ENCODE data around the gene DPP8. TPM values are rescaled to one million over a fixed set of nuclear protein-coding genes. Genes with fewer than 3 reads are reported as not detected.

Gene DPP8
- total RNA-seq, 1 experiment from 2014 or later: 29.6 TPM

DNA sequence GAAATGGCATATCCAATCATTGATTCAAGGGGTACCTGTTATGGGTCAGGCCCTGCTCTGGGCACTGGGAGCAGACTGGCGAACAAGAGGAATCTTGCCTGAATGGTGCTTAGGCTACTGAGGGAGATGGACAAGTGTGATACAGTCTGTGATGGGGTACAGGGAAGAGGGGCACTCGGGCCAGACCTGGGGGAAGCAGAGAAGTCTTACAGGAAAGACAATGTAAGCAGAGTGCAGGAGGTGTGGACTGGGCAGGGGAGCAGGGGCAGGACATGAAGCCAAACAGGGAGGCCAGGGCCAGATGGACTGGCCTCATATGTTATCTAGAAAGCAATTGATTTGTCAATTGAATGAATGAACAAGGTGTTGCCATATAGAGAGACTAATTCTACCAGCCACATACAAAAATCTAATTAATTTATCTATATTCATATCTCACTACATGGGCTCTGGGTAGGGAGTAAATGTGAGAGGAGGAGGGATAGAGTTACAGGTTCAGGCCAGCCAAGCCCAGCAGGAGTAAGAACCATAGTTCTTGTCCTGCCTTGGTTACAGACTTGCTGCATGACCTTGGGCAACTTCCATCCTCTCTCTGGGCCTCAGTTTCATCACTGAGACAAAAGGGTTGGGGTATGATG, 91.2 kb downstream of the DPP8 start:
- no peak for DNase-seq (ENCODE audit: low spot score)
- no TSS peak for BruUV-seq (replicated peaks)
- Histone ChIP-seq H3K4me1 (ENCODE audit: insufficient read depth, low read length, poor library complexity, severe bottlenecking) (peaks cover 6% of the 10 kb centered on the region), H3K27ac (ENCODE audit: low read depth, low read length, poor library complexity, severe bottlenecking) (no peak overlapping the region), H3K27me3 (replicated peaks; ENCODE audit: insufficient read depth, low read depth, low read length, poor library complexity) (no peaks in the 10 kb centered on the region), H3K4me3 (ENCODE audit: low read depth, low read length, poor library complexity, severe bottlenecking) (no peak overlapping the region), H3K9me3 (ENCODE audit: low read depth, low read length, poor library complexity, severe bottlenecking) (no peaks in the 10 kb centered on the region), H3K36me3 (ENCODE audit: insufficient read depth, low read length, poor library complexity, severe bottlenecking) (no peaks in the 10 kb centered on the region)
- intact Hi-C loops (cut with micrococcal nuclease; ENCODE audit: unreplicated experiment): no loop called here
- ChIA-PET CTCF (no interaction called here), POLR2A (ENCODE audit: low non-redundant PET) (no interaction called here)
- TF ChIP-seq, protein P1, sequence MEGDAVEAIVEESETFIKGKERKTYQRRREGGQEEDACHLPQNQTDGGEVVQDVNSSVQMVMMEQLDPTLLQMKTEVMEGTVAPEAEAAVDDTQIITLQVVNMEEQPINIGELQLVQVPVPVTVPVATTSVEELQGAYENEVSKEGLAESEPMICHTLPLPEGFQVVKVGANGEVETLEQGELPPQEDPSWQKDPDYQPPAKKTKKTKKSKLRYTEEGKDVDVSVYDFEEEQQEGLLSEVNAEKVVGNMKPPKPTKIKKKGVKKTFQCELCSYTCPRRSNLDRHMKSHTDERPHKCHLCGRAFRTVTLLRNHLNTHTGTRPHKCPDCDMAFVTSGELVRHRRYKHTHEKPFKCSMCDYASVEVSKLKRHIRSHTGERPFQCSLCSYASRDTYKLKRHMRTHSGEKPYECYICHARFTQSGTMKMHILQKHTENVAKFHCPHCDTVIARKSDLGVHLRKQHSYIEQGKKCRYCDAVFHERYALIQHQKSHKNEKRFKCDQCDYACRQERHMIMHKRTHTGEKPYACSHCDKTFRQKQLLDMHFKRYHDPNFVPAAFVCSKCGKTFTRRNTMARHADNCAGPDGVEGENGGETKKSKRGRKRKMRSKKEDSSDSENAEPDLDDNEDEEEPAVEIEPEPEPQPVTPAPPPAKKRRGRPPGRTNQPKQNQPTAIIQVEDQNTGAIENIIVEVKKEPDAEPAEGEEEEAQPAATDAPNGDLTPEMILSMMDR (conservative IDR thresholded peaks at IDR 0.05; ENCODE audit: low read depth, low read length): no peak
- no peak for TF ChIP-seq EZH2 (IDR thresholded peaks at IDR 0.05; ENCODE audit: borderline replicate concordance, low read depth, low read length, poor library complexity, severe bottlenecking)

DNA sequence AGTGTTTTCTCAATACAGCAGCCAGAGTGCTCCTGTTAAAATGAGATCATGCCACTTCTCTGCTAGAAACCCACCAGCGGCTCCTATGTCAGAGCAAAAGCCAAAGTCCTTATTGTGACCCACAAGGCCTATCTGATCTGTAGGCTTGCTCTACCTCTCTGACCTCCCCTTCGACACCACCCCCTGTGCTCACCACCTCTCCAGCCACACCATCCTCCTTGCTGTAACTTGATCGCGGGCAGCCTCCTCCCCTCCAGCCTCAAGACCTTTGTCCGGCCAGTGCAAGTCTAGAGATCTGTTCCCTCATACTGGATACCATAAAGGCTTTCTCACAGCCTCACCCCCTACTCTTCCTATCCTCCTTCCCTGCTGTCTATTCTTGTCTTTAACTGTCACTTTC, 92.8 kb downstream of the DPP8 start:
- Histone ChIP-seq H3K27ac (ENCODE audit: low read depth, low read length, poor library complexity, severe bottlenecking) (no peak overlapping the region), H3K36me3 (ENCODE audit: insufficient read depth, low read length, poor library complexity, severe bottlenecking) (no peaks in the 10 kb centered on the region), H3K4me3 (ENCODE audit: low read depth, low read length, poor library complexity, severe bottlenecking) (no peak overlapping the region), H3K9me3 (ENCODE audit: low read depth, low read length, poor library complexity, severe bottlenecking) (no peaks in the 10 kb centered on the region), H3K27me3 (replicated peaks; ENCODE audit: insufficient read depth, low read depth, low read length, poor library complexity) (no peaks in the 10 kb centered on the region), H3K4me1 (ENCODE audit: insufficient read depth, low read length, poor library complexity, severe bottlenecking) (peaks cover 18% of the 10 kb centered on the region)
- no peak for DNase-seq (ENCODE audit: low spot score)
- BruUV-seq (replicated peaks): no TSS peak
- TF ChIP-seq, protein P1 (conservative IDR thresholded peaks at IDR 0.05; ENCODE audit: low read depth, low read length): no peak
- POLR2A ChIA-PET (ENCODE audit: low non-redundant PET): no interaction called here
- intact Hi-C loops (cut with micrococcal nuclease; ENCODE audit: unreplicated experiment): no loop called here
- CTCF ChIA-PET: no interaction called here

DNA sequence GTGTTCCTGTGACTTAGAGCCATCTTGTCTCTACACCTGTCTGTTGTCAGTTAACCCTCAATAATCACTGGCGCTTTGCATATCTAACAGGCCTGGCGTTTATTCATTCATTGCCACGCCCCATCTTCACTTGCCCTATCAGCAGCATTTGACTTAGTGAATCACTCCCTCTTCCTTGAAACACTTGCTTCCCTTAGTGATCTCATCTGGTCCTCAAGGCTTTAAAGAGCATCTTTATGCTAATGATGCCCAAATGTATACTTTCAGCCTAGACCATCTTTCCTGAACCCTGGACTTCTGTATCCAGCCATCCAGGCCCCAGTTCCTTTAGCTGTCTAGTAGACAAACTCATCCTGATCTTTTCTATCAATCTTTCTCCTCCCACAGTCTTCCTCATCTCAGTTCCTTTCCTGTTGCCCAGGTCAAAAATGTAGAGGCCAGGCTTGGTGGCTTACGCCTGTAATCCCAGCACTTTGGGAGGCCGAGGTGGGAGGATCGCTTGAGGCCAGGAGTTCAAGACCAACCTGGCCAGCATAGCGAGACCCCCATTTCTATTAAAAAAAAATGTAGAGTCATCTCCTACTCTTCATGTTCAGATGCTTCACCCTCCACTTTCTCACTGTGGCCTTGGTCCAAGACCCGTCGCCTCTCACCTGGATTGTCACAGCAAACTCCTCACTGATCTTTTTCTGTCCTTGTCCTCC, 93.4 kb downstream of the DPP8 start:
- DNase-seq (ENCODE audit: low spot score): peak; percentile 51
- H3K27ac ChIP-seq (ENCODE audit: low read depth, low read length, poor library complexity, severe bottlenecking): no peak overlapping the region
- no peaks in the 10 kb centered on the region for H3K27me3 ChIP-seq (replicated peaks; ENCODE audit: insufficient read depth, low read depth, low read length, poor library complexity)
- no TSS peak for BruUV-seq (replicated peaks)
- no peaks in the 10 kb centered on the region for H3K36me3 ChIP-seq (ENCODE audit: insufficient read depth, low read length, poor library complexity, severe bottlenecking)
- TF ChIP-seq, protein P1 (conservative IDR thresholded peaks at IDR 0.05; ENCODE audit: low read depth, low read length): no peak
- TF ChIP-seq EZH2 (IDR thresholded peaks at IDR 0.05; ENCODE audit: borderline replicate concordance, low read depth, low read length, poor library complexity, severe bottlenecking): no peak
- intact Hi-C loops (cut with micrococcal nuclease; ENCODE audit: unreplicated experiment): no loop called here
- H3K4me3 ChIP-seq (ENCODE audit: low read depth, low read length, poor library complexity, severe bottlenecking): no peak overlapping the region
- POLR2A ChIA-PET (ENCODE audit: low non-redundant PET): no interaction called here
- peaks cover 18% of the 10 kb centered on the region for H3K4me1 ChIP-seq (ENCODE audit: insufficient read depth, low read length, poor library complexity, severe bottlenecking)
- CTCF ChIA-PET: no interaction called here
- H3K9me3 ChIP-seq (ENCODE audit: low read depth, low read length, poor library complexity, severe bottlenecking): no peaks in the 10 kb centered on the region
